Measurements from ENCODE around the gene SLC1A7. TPM values are rescaled to one million over a fixed set of nuclear protein-coding genes. Genes with fewer than 3 reads are reported as not detected.

The SLC1A7 gene
- total RNA-seq, 1 donor from 2014 or later = not detected

- TF ChIP-seq CTCF (IDR thresholded peaks at IDR 0.05; ENCODE audit: insufficient read depth, low read length, poor library complexity, severe bottlenecking) = no peak
- H3K36me3 ChIP-seq (ENCODE audit: control insufficient read depth, insufficient read depth, low read length) = peaks cover 1% of the 10 kb centered on the region
- H3K4me3 ChIP-seq (ENCODE audit: low read depth, low read length) = no peak overlapping the region
- no peak for DNase-seq (ENCODE audit: low read depth)
- peaks cover 12% of the 10 kb centered on the region for H3K27me3 ChIP-seq (ENCODE audit: control insufficient read depth, insufficient read depth, low read length)
Observed at GRCh38 chr1:53057127-53057526, 85.3 kb downstream of the SLC1A7 start.

- Histone ChIP-seq H3K4me3 (ENCODE audit: low read depth, low read length) (no peak overlapping the region), H3K27me3 (ENCODE audit: control insufficient read depth, insufficient read depth, low read length) (no peaks in the 10 kb centered on the region), H3K36me3 (ENCODE audit: control insufficient read depth, insufficient read depth, low read length) (peaks cover 1% of the 10 kb centered on the region)
- no peak for DNase-seq (ENCODE audit: low read depth)
- TF ChIP-seq CTCF (IDR thresholded peaks at IDR 0.05; ENCODE audit: insufficient read depth, low read length, poor library complexity, severe bottlenecking) = no peak
Observed at GRCh38 chr1:53051676-53052075, 90.8 kb downstream of the SLC1A7 start.

- Histone ChIP-seq H3K36me3 (ENCODE audit: control insufficient read depth, insufficient read depth, low read length) (peaks cover 1% of the 10 kb centered on the region), H3K4me3 (ENCODE audit: low read depth, low read length) (no peak overlapping the region), H3K27me3 (ENCODE audit: control insufficient read depth, insufficient read depth, low read length) (no peaks in the 10 kb centered on the region)
- no peak for DNase-seq (ENCODE audit: low read depth)
- no peak for TF ChIP-seq CTCF (IDR thresholded peaks at IDR 0.05; ENCODE audit: insufficient read depth, low read length, poor library complexity, severe bottlenecking)
Observed at GRCh38 chr1:53050310-53050709, 92.1 kb downstream of the SLC1A7 start.

- Histone ChIP-seq H3K4me3 (ENCODE audit: low read depth, low read length) (no peak overlapping the region), H3K27me3 (ENCODE audit: control insufficient read depth, insufficient read depth, low read length) (no peaks in the 10 kb centered on the region), H3K36me3 (ENCODE audit: control insufficient read depth, insufficient read depth, low read length) (peaks cover 1% of the 10 kb centered on the region)
- TF ChIP-seq CTCF (IDR thresholded peaks at IDR 0.05; ENCODE audit: insufficient read depth, low read length, poor library complexity, severe bottlenecking) = no peak
- DNase-seq (ENCODE audit: low read depth) = no peak
Observed at GRCh38 chr1:53049574-53049967, 92.9 kb downstream of the SLC1A7 start.

GRCh38 chr1:53048960-53049573, 93.4 kb downstream of the SLC1A7 start:
- TF ChIP-seq CTCF (IDR thresholded peaks at IDR 0.05; ENCODE audit: insufficient read depth, low read length, poor library complexity, severe bottlenecking) = no peak
- no peak for DNase-seq (ENCODE audit: low read depth)
- Histone ChIP-seq H3K4me3 (ENCODE audit: low read depth, low read length) (no peak overlapping the region), H3K27me3 (ENCODE audit: control insufficient read depth, insufficient read depth, low read length) (no peaks in the 10 kb centered on the region), H3K36me3 (ENCODE audit: control insufficient read depth, insufficient read depth, low read length) (no peaks in the 10 kb centered on the region)
